Endothelial cell of umbilical vein (primary cell): ENCODE data around the gene POP7. TPM values are rescaled to one million over a fixed set of nuclear protein-coding genes. Genes with fewer than 3 reads are reported as not detected.
"Not testable (repeated sequence)": the region's sequence is repeated elsewhere in the genome, so short reads cannot be mapped to it uniquely, and the experiment has no call there.

Experiments used
- BruUV-seq: library from RNA; stranded (reverse); fragments of 400-500 nt; replicated peaks from 2 replicates; lab custom pipeline; 2021; lab: Mats Ljungman, UMichigan
- CTCF ChIA-PET: fragments of 300-600, 350-600 bp; sonication (Branson Sonifier 250); formaldehyde crosslinking; loops from one replicate; lab custom pipeline; 2021; ENCODE audit warnings: antibody characterized with exemption, inconsistent platforms; lab: Charles Lee
- POLR2A ChIA-PET: fragments of 300-600, 350-600 bp; sonication (Branson Sonifier 250); formaldehyde crosslinking; loops from one replicate; lab custom pipeline; 2021; ENCODE audit warnings: antibody characterized with exemption, inconsistent platforms; lab: Charles Lee
- DNase-seq: peaks from one replicate; pipeline ENCODE4 v3.0.0-alpha.2; 2011; ENCODE audit warnings: low read depth, low spot score
- FAIRE-seq: peaks from 2 replicates; lab custom pipeline; 2011; peaks lifted over from hg19 to GRCh38; lab: Jason Lieb, UNC
- H2AFZ ChIP-seq: 2 replicates; pipeline ENCODE4 v1.6.0; 2012; ENCODE audit warnings: low read depth, low read length, control low read depth, inconsistent platforms
- H3K27ac ChIP-seq: 2 replicates; pipeline ENCODE4 v1.5.1; 2011; ENCODE audit warnings: low read depth, mild to moderate bottlenecking, control low read depth, low read length, moderate library complexity; ENCODE audit not compliant: insufficient read depth
- H3K27me3 ChIP-seq, 2 experiments: 2 replicates each; pipeline versions ENCODE4 v1.6.0 to v1.6.1; 2011; ENCODE audit warnings: low read length in 2 of 2, mixed read lengths in 1 of 2; ENCODE audit not compliant: control insufficient read depth in 2 of 2, insufficient read depth in 2 of 2
- H3K36me3 ChIP-seq, 2 experiments: 2 replicates in 1 of 2; 3 replicates in 1 of 2; pipeline ENCODE4 v1.5.1; 2011; ENCODE audit warnings: low read length in 2 of 2, mild to moderate bottlenecking in 1 of 2, moderate library complexity in 1 of 2; ENCODE audit not compliant: control insufficient read depth in 2 of 2, insufficient read depth in 2 of 2; ENCODE audit errors: extremely low read depth in 1 of 2
- H3K4me1 ChIP-seq: 3 replicates; pipeline ENCODE4 v1.5.1; 2011; ENCODE audit warnings: mild to moderate bottlenecking, low read length; ENCODE audit not compliant: control insufficient read depth, insufficient read depth; ENCODE audit errors: extremely low read depth
- H3K4me2 ChIP-seq: 2 replicates; pipeline ENCODE4 v1.6.1; 2011; ENCODE audit warnings: low read length, control low read depth, mixed read lengths; ENCODE audit not compliant: insufficient read depth
- H3K4me3 ChIP-seq, 3 experiments: fragments of 200-600 bp in 1 of 3; sonication (generic), shearing (Covaris generic) in 1 of 3; replicated peaks in 1 of 3; 2 replicates each; pipeline ENCODE4 v1.5.1; 2011 to 2016; ENCODE audit warnings: control low read depth in 3 of 3, low read length in 3 of 3, mild to moderate bottlenecking in 2 of 3, inconsistent platforms in 1 of 3, low read depth in 1 of 3, moderate library complexity in 1 of 3; ENCODE audit not compliant: insufficient read depth in 1 of 3
- H3K79me2 ChIP-seq: 2 replicates; pipeline ENCODE4 v1.6.0; 2012; ENCODE audit warnings: low read length, inconsistent platforms; ENCODE audit not compliant: control insufficient read depth, insufficient read depth
- H3K9ac ChIP-seq: replicated peaks from 2 replicates; pipeline ENCODE3; 2011; ENCODE audit warnings: low read length, control low read depth; ENCODE audit not compliant: insufficient read depth; ENCODE audit errors: extremely low read depth
- H3K9me1 ChIP-seq: replicated peaks from 3 replicates; pipeline ENCODE4 v1.6.0; 2011; ENCODE audit warnings: mild to moderate bottlenecking, low read length; ENCODE audit not compliant: control insufficient read depth, insufficient read depth; ENCODE audit errors: extremely low read depth
- H3K9me3 ChIP-seq: replicated peaks from 2 replicates; pipeline ENCODE4 v1.5.1; 2012; ENCODE audit warnings: low read length, inconsistent platforms; ENCODE audit not compliant: control insufficient read depth, insufficient read depth
- H4K20me1 ChIP-seq: replicated peaks from 2 replicates; pipeline ENCODE3; 2011; ENCODE audit warnings: mild to moderate bottlenecking, low read length; ENCODE audit not compliant: control insufficient read depth, insufficient read depth; ENCODE audit errors: extremely low read depth
- CTCF ChIP-seq, 2 donors: IDR thresholded peaks; 1 replicate in 1 of 2; 2 replicates in 1 of 2; pipeline ENCODE4 v1.5.1; 2011; ENCODE audit warnings: low read length in 2 of 2, mild to moderate bottlenecking in 2 of 2, moderate library complexity in 2 of 2, control low read depth in 1 of 2, inconsistent platforms in 1 of 2, low read depth in 1 of 2; ENCODE audit not compliant: insufficient read depth in 1 of 2; ENCODE audit errors: extremely low read depth in 1 of 2
- EZH2 ChIP-seq: IDR thresholded peaks from 2 replicates; pipeline ENCODE4 v1.6.1; 2012; ENCODE audit warnings: borderline replicate concordance, low read depth, mild to moderate bottlenecking, moderate library complexity, low read length, inconsistent platforms; ENCODE audit not compliant: severe bottlenecking
- FOS ChIP-seq: IDR thresholded peaks from 2 replicates; pipeline ENCODE4 v1.6.1; 2011; ENCODE audit warnings: mild to moderate bottlenecking, low read length, moderate library complexity, borderline replicate concordance; ENCODE audit not compliant: insufficient read depth
- GATA2 ChIP-seq: IDR thresholded peaks from 2 replicates; pipeline ENCODE4 v1.7.0; 2011; ENCODE audit warnings: low read depth, mild to moderate bottlenecking, moderate library complexity, mixed read lengths, low read length; ENCODE audit not compliant: insufficient read length, insufficient read depth
- JUN ChIP-seq: IDR thresholded peaks from 2 replicates; pipeline ENCODE4 v1.6.1; 2011; ENCODE audit warnings: borderline replicate concordance, low read depth; ENCODE audit not compliant: insufficient read length, insufficient read depth
- MAX ChIP-seq: IDR thresholded peaks from 2 replicates; pipeline ENCODE4 v1.6.1; 2011; ENCODE audit not compliant: insufficient read depth, insufficient read length
- MYC ChIP-seq: IDR thresholded peaks from one replicate; pipeline ENCODE4 v1.6.1; 2011; ENCODE audit warnings: mild to moderate bottlenecking, low read depth, low read length
- POLR2A ChIP-seq: IDR thresholded peaks from 2 replicates; pipeline ENCODE4 v1.6.1; 2012; ENCODE audit warnings: low read depth, mild to moderate bottlenecking, control low read depth, low read length
- POLR2AphosphoS5 ChIP-seq: IDR thresholded peaks from 2 replicates; pipeline ENCODE4 v1.6.1; 2012; ENCODE audit warnings: low read depth, mild to moderate bottlenecking, control low read depth, low read length, moderate library complexity; ENCODE audit not compliant: insufficient read depth
- dilution Hi-C: fragments of 300-500 bp; cut with MboI; formaldehyde crosslinking; loops from one replicate; pipeline ENCODE4 v1.15.0; 2019; ENCODE audit warnings: low sequenced_read_pairs; ENCODE audit not compliant: extremely low pct_ligation_motif_present
- intact Hi-C: fragments of 100-400 bp; cut with micrococcal nuclease; formaldehyde crosslinking; loops from one replicate; pipeline ENCODE4 v1.10.0; 2022
- polyA plus RNA-seq, 4 experiments: library from polyadenylated mRNA; depleted of rRNA in 3 of 4; stranded (reverse) in 3 of 4; unstranded in 1 of 4; fragments of >200 nt; gene quantifications; 2 replicates each; pipeline versions ENCODE4 v1.2.1 to v1.2.3, GENCODE V29; 2011 to 2012; ENCODE audit warnings: missing spikeins in 1 of 4
- total RNA-seq: library from RNA; stranded (reverse); gene quantifications from 2 replicates; pipeline ENCODE4 v1.2.3, GENCODE V29; 2021

The POP7 gene
- total and polyA plus RNA-seq, 2 donors (not counting 3 experiments of a cell fraction or from before 2014, with no cell fraction given), result 47.4 to 48.8 TPM

- intact Hi-C loops, result no loop called here
Observed at GRCh38 chr7:100699018-100699417, 6.9 kb upstream of the POP7 start.

GRCh38 chr7:100701089-100701488 lies 4.8 kb upstream of the POP7 start:
- dilution Hi-C loops, result loop anchor here (25.0 kb wide), 1 partner anchor 136 kb away; the partner anchor contains the start of gene EPHB4
- H3K27me3 ChIP-seq, result peaks cover 1 to 11% of the 10 kb centered on the region in 2 experiments
- H3K9me1 ChIP-seq, H3K4me1 ChIP-seq, H3K4me2 ChIP-seq, H3K27ac ChIP-seq, H3K36me3 ChIP-seq, POLR2A ChIA-PET, H3K9me3 ChIP-seq, FAIRE-seq, BruUV-seq, H3K79me2 ChIP-seq, H4K20me1 ChIP-seq, H2AFZ ChIP-seq, intact Hi-C loops, H3K9ac ChIP-seq, DNase-seq, H3K4me3 ChIP-seq: not testable (repeated sequence)
- CTCF ChIA-PET, result interaction anchor here (1.6 to 2.0 kb wide), 2 partner anchors 24 to 31 kb away, joined by 3 to 5 read pairs; no protein-coding TSS in a partner anchor

More at GRCh38 chr7:100699018-100699417, 6.9 kb upstream of the POP7 start:
- H3K4me2 ChIP-seq, result no peak overlapping the region
- peaks cover 2% of the 10 kb centered on the region for H3K4me1 ChIP-seq
- no peaks in the 10 kb centered on the region for H3K79me2 ChIP-seq
- H3K4me3 ChIP-seq, result no peak overlapping the region
- DNase-seq (no peak), FAIRE-seq (no peak)
- H3K9ac ChIP-seq, result no peak overlapping the region
- H3K9me1 ChIP-seq, result no peaks in the 10 kb centered on the region
- ChIA-PET CTCF (interaction anchor here (0.9 kb wide), 1 partner anchor 196 kb away, joined by 5 read pairs; no protein-coding TSS in a partner anchor), POLR2A (no interaction called here)
- BruUV-seq, result no TSS peak
- no peaks in the 10 kb centered on the region for H4K20me1 ChIP-seq
- dilution Hi-C loops, result no loop called here
- H3K27ac ChIP-seq, result no peak overlapping the region
- H3K9me3 ChIP-seq, result no peaks in the 10 kb centered on the region
- no peak overlapping the region for H2AFZ ChIP-seq
- H3K36me3 ChIP-seq, result no peaks in the 10 kb centered on the region
- TF ChIP-seq EZH2, result no peak
- no peak for TF ChIP-seq POLR2A
- no peak for TF ChIP-seq GATA2
- TF ChIP-seq MAX, result no peak
- TF ChIP-seq POLR2AphosphoS5, result no peak
- TF ChIP-seq MYC, result no peak
- TF ChIP-seq CTCF (IDR thresholded peaks at IDR 0.05; ENCODE audit: extremely low read depth in 1 of 2, insufficient read depth in 1 of 2, low read depth in 1 of 2, low read length in 2 of 2), result no peak
- no peak for TF ChIP-seq FOS
- TF ChIP-seq JUN, result no peak
- peaks cover 0 to 11% of the 10 kb centered on the region in 2 experiments for H3K27me3 ChIP-seq
